Neural progenitor cell (in vitro differentiated cells): Measurements from ENCODE around the gene GNA15.

Source experiments
- EZH2 ChIP-seq: fragments of 200-600 bp; sonication (generic); IDR thresholded peaks from 2 replicates; pipeline ENCODE4 v1.6.1; 2017; ENCODE audit warnings: antibody characterized with exemption, mild to moderate bottlenecking, moderate library complexity
- EZH2phosphoT487 ChIP-seq: fragments of 200-600 bp; sonication (generic); IDR thresholded peaks from 2 replicates; pipeline ENCODE4 v1.6.1; 2017; ENCODE audit warnings: antibody characterized with exemption
- TF ChIP-seq, protein P1 (sequence below): fragments of 200-600 bp; sonication (generic); IDR thresholded peaks from 2 replicates; pipeline ENCODE4 v1.5.1; 2017; ENCODE audit warnings: antibody characterized with exemption, mild to moderate bottlenecking

DNA sequence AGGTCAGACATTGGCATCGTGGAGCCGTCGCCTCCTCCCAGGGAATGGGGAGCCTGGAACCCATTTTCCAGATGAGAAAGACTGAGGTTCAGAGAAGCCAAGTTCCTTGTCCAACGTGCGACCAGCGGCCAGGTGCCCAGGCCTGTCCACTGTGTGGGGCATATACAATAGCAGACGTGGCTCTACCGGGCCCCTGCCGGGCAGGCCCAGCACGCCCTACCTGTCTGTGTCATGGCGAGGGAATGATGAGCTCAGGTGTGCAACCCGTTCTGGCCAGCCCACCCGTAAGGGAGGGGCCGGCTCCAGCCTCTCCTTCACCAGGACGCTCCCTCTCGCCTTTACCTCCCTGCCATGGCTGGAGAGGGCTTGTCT lies 837 bp downstream of the GNA15 start:
- TF ChIP-seq, protein P1, sequence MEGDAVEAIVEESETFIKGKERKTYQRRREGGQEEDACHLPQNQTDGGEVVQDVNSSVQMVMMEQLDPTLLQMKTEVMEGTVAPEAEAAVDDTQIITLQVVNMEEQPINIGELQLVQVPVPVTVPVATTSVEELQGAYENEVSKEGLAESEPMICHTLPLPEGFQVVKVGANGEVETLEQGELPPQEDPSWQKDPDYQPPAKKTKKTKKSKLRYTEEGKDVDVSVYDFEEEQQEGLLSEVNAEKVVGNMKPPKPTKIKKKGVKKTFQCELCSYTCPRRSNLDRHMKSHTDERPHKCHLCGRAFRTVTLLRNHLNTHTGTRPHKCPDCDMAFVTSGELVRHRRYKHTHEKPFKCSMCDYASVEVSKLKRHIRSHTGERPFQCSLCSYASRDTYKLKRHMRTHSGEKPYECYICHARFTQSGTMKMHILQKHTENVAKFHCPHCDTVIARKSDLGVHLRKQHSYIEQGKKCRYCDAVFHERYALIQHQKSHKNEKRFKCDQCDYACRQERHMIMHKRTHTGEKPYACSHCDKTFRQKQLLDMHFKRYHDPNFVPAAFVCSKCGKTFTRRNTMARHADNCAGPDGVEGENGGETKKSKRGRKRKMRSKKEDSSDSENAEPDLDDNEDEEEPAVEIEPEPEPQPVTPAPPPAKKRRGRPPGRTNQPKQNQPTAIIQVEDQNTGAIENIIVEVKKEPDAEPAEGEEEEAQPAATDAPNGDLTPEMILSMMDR = no peak
- TF ChIP-seq EZH2 = no peak
- TF ChIP-seq EZH2phosphoT487 = no peak
